PC-3 (cell line): Measurements from ENCODE around the gene NUP93. TPM values are rescaled to one million over a fixed set of nuclear protein-coding genes. Genes with fewer than 3 reads are reported as not detected.

ENCODE experiments used
- ATAC-seq: fragments of 200-7000 bp; cut with Tn5 transposase; 2 replicates; pipeline ENCODE4 v1.9.1; 2020; ENCODE audit warnings: mild to moderate bottlenecking, moderate library complexity
- BruUV-seq: library from RNA; stranded (reverse); fragments of 400-500 nt; replicated peaks from 2 replicates; lab custom pipeline; 2021; lab: Mats Ljungman, UMichigan
- CTCF ChIA-PET: fragments of 300-600 bp; sonication (Branson Sonifier 250); formaldehyde crosslinking; loops from one replicate; lab custom pipeline; 2022; ENCODE audit warnings: antibody characterized with exemption; lab: Charles Lee
- POLR2A ChIA-PET: fragments of 300-600 bp; sonication (Branson Sonifier 250); formaldehyde crosslinking; loops from one replicate; lab custom pipeline; 2022; ENCODE audit warnings: antibody characterized with exemption; ENCODE audit not compliant: unreplicated experiment; lab: Charles Lee
- DNase-seq: peaks from one replicate; pipeline ENCODE4 v3.0.0-alpha.2; 2015
- H2AFZ ChIP-seq: fragments of 300-600 bp; sonication (generic); 2 replicates; pipeline ENCODE4 v1.6.0; 2016; ENCODE audit warnings: antibody characterized with exemption, low read length
- H3F3A ChIP-seq: fragments of 300-600 bp; sonication (generic); one replicate; pipeline ENCODE4 v1.6.0; 2017; ENCODE audit warnings: antibody characterized with exemption, low read length, control low read depth, mild to moderate bottlenecking; ENCODE audit not compliant: unreplicated experiment
- H3K27ac ChIP-seq: fragments of 300-600 bp; sonication (generic); 2 replicates; pipeline ENCODE4 v1.5.1; 2016; ENCODE audit warnings: mild to moderate bottlenecking, low read length
- H3K27me3 ChIP-seq: fragments of 300-600 bp; sonication (generic); 2 replicates; pipeline ENCODE4 v1.6.1; 2016; ENCODE audit warnings: low read length, mixed read lengths
- H3K36me3 ChIP-seq: fragments of 300-600 bp; sonication (generic); 2 replicates; pipeline ENCODE4 v1.6.1; 2016; ENCODE audit warnings: low read depth, mixed run types, low read length, mixed read lengths
- H3K4me1 ChIP-seq: fragments of 300-600 bp; sonication (generic); 2 replicates; pipeline ENCODE4 v1.5.1; 2016; ENCODE audit warnings: low read length; ENCODE audit not compliant: insufficient read depth
- H3K4me2 ChIP-seq: fragments of 300-600 bp; sonication (generic); 2 replicates; pipeline ENCODE4 v1.6.0; 2016; ENCODE audit warnings: low read length
- H3K4me3 ChIP-seq: fragments of 300-600 bp; sonication (generic); 2 replicates; pipeline ENCODE4 v1.5.1; 2016; ENCODE audit warnings: mild to moderate bottlenecking, low read length, mixed read lengths
- H3K79me2 ChIP-seq: fragments of 300-600 bp; sonication (generic); 2 replicates; pipeline ENCODE4 v1.6.1; 2017; ENCODE audit warnings: low read length, mixed read lengths
- H3K9ac ChIP-seq: fragments of 300-600 bp; sonication (generic); 2 replicates; pipeline ENCODE4 v1.6.0; 2016; ENCODE audit warnings: mild to moderate bottlenecking, low read length
- H3K9me2 ChIP-seq: fragments of 300-600 bp; sonication (generic); replicated peaks from 2 replicates; pipeline ENCODE4 v1.6.1; 2016; ENCODE audit warnings: mixed run types, low read length, mixed read lengths
- H3K9me3 ChIP-seq: fragments of 300-600 bp; sonication (generic); 2 replicates; pipeline ENCODE4 v1.6.1; 2016; ENCODE audit warnings: low read length, mixed read lengths
- H4K20me1 ChIP-seq: fragments of 300-600 bp; sonication (generic); 2 replicates; pipeline ENCODE4 v1.6.1; 2016; ENCODE audit warnings: low read length, mixed read lengths
- CTCF ChIP-seq: fragments of 300-600 bp; sonication (generic); conservative IDR thresholded peaks from 2 replicates; pipeline ENCODE4 v1.5.1; 2017; ENCODE audit warnings: antibody characterized with exemption, low read depth, mild to moderate bottlenecking, low read length
- EZH2 ChIP-seq: fragments of 300-600 bp; sonication (generic); IDR thresholded peaks from one replicate; pipeline ENCODE4 v1.6.1; 2017; ENCODE audit warnings: antibody characterized with exemption, mild to moderate bottlenecking, low read length; ENCODE audit not compliant: unreplicated experiment
- EZH2phosphoT487 ChIP-seq: fragments of 300-600 bp; sonication (generic); IDR thresholded peaks from 2 replicates; pipeline ENCODE4 v1.6.1; 2018; ENCODE audit warnings: mild to moderate bottlenecking, antibody characterized with exemption, low read length, borderline replicate concordance
- intact Hi-C: fragments of 100-400 bp; cut with micrococcal nuclease; formaldehyde crosslinking; loops from 2 replicates; pipeline ENCODE4 v1.9.0; 2023
- total RNA-seq: library from RNA; depleted of rRNA; stranded (reverse); fragments of >200 nt; gene quantifications from 2 replicates; pipeline ENCODE4 v1.2.3, GENCODE V29; 2014

The NUP93 gene
- total RNA-seq, 1 experiment from 2014 or later = 98.6 TPM

GRCh38 chr16:56702836-56703235, 27.1 kb upstream of the NUP93 start:
- H3K4me3 ChIP-seq = no peak overlapping the region
- H3K36me3 ChIP-seq = no peaks in the 10 kb centered on the region
- H3K9ac ChIP-seq = no peak overlapping the region
- H3K4me1 ChIP-seq = peaks cover 6% of the 10 kb centered on the region
- no peak for TF ChIP-seq EZH2
- no peak for DNase-seq
- no peak overlapping the region for H2AFZ ChIP-seq
- no peak for ATAC-seq
- H3K27ac ChIP-seq = no peak overlapping the region
- no peaks in the 10 kb centered on the region for H3K79me2 ChIP-seq
- H3K4me2 ChIP-seq = no peak overlapping the region
- CTCF ChIA-PET = interaction anchor here (0.9 to 1.9 kb wide), 3 partner anchors 59 to 99 kb away, joined by 4 to 29 read pairs (median 7); no protein-coding TSS in a partner anchor
- POLR2A ChIA-PET = no interaction called here
- H4K20me1 ChIP-seq = no peaks in the 10 kb centered on the region
- H3F3A ChIP-seq = no peaks in the 10 kb centered on the region
- no TSS peak for BruUV-seq
- intact Hi-C loops = loop anchor here (1.0 kb wide), 3 partner anchors 100 to 189 kb away; no protein-coding TSS in a partner anchor
- H3K9me3 ChIP-seq = no peaks in the 10 kb centered on the region
- no peaks in the 10 kb centered on the region for H3K9me2 ChIP-seq
- H3K27me3 ChIP-seq = no peaks in the 10 kb centered on the region

GRCh38 chr16:56708525-56709442, 21.1 kb upstream of the NUP93 start:
- no peak for ATAC-seq
- ChIA-PET POLR2A (no interaction called here), CTCF (no interaction called here)
- H3K9me3 ChIP-seq = no peaks in the 10 kb centered on the region
- no peak overlapping the region for H3K4me3 ChIP-seq
- H3K9me2 ChIP-seq = no peaks in the 10 kb centered on the region
- no peak for DNase-seq
- no peak overlapping the region for H2AFZ ChIP-seq
- H3K36me3 ChIP-seq = no peaks in the 10 kb centered on the region
- BruUV-seq = no TSS peak
- no peaks in the 10 kb centered on the region for H3K27me3 ChIP-seq
- TF ChIP-seq CTCF (no peak), EZH2phosphoT487 (no peak)
- no peaks in the 10 kb centered on the region for H3K79me2 ChIP-seq
- H3K4me1 ChIP-seq = no peaks in the 10 kb centered on the region
- H3K4me2 ChIP-seq = no peak overlapping the region
- intact Hi-C loops = no loop called here
- H3K9ac ChIP-seq = no peak overlapping the region
- no peak overlapping the region for H3K27ac ChIP-seq
- H4K20me1 ChIP-seq = no peaks in the 10 kb centered on the region
- H3F3A ChIP-seq = no peaks in the 10 kb centered on the region

GRCh38 chr16:56709443-56710040, 20.4 kb upstream of the NUP93 start:
- no peaks in the 10 kb centered on the region for H3K9me2 ChIP-seq
- ATAC-seq (no peak), DNase-seq (no peak)
- H3K27ac ChIP-seq = no peak overlapping the region
- H3K27me3 ChIP-seq = no peaks in the 10 kb centered on the region
- no peak overlapping the region for H3K4me3 ChIP-seq
- no peaks in the 10 kb centered on the region for H4K20me1 ChIP-seq
- H3K4me1 ChIP-seq = no peaks in the 10 kb centered on the region
- intact Hi-C loops = no loop called here
- CTCF ChIA-PET = no interaction called here
- TF ChIP-seq EZH2 (no peak), EZH2phosphoT487 (no peak), CTCF (no peak)
- H3F3A ChIP-seq = no peaks in the 10 kb centered on the region
- H3K9ac ChIP-seq = no peak overlapping the region
- no peak overlapping the region for H2AFZ ChIP-seq
- POLR2A ChIA-PET = no interaction called here
- H3K9me3 ChIP-seq = no peaks in the 10 kb centered on the region
- no peaks in the 10 kb centered on the region for H3K79me2 ChIP-seq
- no peak overlapping the region for H3K4me2 ChIP-seq
- H3K36me3 ChIP-seq = no peaks in the 10 kb centered on the region
- no TSS peak for BruUV-seq
